GM21528 (cell line): Measurements from ENCODE around the gene TIGD7.
"Not testable (repeated sequence)": the region's sequence is repeated elsewhere in the genome, so short reads cannot be mapped to it uniquely, and the experiment has no call there.

Source experiments
- ATAC-seq: cut with Tn5 transposase; IDR thresholded peaks from one replicate; pipeline ENCODE4 v1.9.1; 2021; ENCODE audit warnings: mild to moderate bottlenecking, moderate library complexity; ENCODE audit not compliant: unreplicated experiment, low FRiP score

Gene TIGD7

DNA sequence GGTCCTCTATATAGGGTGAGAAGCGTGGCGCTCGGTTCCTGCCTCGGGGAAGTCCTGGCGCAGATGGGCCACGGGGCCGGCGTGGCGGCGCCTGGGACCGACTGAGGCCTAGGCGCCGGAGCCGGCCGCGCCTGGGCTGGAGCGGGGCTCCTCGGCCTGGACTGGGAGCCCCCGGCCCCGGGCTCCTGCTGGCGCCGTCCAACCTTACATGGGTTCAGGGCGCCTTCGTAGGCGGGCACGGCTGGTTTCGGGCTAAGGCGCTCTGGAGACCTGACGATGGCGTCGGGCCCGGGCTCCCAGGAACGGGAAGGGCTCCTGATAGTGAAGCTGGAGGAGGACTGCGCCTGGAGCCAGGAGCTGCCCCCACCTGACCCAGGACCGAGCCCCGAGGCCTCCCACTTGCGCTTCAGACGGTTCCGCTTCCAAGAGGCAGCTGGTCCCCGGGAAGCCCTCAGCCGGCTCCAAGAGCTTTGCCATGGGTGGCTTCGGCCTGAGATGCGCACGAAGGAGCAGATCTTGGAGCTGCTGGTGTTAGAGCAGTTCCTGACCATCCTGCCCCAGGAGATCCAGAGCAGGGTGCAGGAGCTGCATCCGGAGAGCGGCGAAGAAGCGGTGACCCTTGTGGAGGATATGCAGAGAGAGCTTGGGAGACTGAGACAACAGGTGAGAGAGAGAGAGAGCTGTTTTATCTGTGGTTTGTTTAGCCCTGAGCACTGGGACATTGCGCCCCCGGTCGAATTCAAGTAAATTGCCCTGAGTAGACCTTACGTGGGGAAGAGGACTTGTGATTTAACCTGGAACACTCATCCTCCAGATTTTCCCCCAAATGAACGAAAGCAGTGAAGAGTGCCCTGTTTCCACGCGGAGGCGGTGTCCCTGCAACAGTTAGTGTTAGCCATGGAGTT lies 21.4 kb downstream of the TIGD7 start:
- peak; percentile 2 for ATAC-seq

DNA sequence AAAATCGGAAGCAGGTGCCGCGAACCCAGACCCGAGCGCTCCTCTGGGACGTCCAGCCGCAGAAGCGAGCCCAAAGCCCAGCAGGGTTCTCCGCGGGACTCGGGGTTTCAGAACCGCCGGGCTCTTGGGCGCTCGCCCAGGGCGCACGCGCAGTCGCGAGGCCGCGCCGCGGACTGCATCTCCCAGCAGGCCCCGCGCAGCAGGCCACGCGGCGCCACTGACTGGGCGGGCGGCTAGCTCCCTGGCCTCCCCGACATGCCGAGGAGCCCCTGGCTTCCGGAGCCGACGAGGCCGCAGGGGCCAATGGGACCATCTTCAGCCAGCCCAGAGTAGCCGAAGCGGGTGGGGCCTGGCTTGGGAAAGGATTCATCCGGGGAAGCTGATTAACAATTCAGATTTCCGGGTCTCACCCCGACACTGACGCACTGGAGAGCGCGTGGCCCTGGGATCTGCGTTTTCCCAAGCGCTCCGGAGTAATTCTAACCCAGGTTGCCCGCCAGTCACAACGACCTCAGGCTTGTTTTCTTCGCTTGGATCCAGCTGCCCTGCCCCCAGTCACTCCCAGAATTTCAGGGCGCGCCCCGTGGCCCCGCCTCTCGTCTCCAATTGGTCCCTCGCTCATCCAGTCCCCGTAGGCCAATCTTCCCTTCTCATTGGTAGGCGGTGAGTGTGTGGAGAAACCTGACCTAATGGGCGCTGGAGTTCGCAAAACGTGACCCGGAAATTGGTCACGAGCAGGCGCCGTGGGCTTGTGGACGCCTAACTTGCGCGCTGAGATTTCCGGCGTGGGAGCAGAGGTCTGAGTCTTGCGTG lies 22.3 kb downstream of the TIGD7 start, which contains the start of gene ZNF263:
Gene ZNF263, plus strand, starts transcription at position 762 of the 813 bp plus-strand sequence. CDS start 328 bp downstream, outside the sequence.
- ATAC-seq = peak; percentile 81

DNA sequence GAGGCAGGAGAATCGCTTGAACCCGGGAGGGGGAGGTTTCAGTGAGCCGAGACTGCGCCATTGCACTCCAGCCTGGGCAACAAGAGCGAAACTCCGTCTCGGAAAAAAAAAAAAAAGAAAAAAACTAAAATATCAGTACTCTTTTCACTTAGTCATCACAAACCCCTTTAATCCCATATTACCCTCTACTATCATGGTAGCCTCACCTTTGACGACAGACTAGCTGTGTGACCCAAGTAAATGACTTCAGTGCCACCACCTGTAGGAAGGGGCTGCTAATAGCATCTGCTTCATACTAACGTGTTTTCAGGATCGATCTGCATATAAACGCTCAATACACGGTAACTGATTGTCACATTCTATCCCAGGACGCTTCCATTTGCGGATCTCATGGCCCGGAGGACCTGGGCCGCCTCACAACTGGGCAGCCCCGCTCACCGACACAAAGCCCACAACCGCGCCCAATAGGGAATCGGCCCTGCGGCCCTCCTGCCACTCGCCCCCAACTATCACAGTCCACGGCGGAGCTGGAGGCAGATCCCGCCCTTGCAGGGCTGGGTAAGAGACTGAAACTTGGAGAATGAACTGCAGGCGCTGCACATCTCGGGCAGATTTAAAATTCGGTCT lies 23.0 kb downstream of the TIGD7 start:
- ATAC-seq = peak; percentile 28

DNA sequence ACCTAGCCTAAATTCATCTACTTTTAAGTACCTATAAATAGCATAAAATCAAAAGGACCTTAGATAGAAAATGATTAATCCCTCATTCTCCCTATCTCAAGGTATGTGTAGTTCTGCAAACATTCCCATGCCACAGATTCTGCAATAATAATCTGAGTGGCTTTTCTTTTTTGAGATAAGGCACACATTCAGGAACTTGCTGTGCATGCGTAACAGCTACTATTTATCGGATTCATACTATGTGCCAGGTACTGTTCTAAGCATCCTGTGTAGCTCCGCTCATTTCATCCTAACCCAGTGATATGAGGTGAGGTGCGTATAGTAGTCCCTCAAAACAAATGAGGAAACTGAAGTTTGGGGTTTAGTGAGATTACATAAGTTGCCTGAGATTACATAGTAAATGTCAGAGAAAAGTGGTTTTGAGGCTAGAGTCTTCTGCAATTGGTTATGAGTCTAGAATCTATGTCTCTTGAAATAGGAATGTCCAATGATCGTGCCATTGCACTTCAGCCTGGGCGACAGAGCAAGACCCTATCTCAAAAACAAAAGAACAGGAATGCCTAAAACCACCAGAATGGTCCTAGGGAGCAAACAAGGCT lies 23.9 kb downstream of the TIGD7 start:
- ATAC-seq = no peak

DNA sequence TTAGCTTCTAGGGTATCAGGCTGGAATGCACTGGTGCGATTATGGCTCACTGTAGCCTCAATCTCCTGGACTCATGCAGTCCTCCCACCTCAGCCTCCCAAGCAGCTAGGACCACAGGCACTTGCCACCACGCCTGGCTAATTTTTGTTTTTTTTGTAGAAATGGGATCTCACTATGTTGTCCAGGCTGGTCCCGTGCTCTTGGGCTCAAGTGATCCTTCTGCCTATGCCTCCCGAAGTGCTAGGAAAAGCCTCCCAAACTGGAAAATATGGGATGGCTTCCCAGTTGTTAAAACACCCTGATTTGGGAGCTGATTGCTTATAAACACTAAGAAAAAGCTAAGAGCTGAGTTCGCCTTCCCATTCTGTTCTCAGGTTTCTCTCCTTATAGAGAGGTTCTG lies 28.6 kb downstream of the TIGD7 start:
- no peak for ATAC-seq

DNA sequence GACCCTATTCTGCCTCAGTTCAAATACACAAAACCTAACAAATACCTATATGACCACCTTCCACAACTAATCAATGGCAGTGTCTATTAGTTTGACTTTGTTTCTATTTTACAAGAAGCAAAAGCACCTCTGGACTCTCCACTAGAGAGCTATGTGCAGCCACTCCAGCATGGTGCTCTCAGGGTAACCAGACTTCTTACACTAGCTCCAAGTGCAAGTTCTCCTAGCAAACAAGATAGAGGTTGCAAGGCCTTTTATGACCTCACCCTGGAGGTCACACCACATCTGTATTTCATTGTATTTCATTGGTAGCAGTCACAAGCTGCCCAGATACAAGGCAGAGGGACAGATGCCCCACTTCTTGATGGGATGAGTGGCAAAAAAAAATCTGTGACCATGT lies 30.3 kb downstream of the TIGD7 start:
- ATAC-seq = no peak

DNA sequence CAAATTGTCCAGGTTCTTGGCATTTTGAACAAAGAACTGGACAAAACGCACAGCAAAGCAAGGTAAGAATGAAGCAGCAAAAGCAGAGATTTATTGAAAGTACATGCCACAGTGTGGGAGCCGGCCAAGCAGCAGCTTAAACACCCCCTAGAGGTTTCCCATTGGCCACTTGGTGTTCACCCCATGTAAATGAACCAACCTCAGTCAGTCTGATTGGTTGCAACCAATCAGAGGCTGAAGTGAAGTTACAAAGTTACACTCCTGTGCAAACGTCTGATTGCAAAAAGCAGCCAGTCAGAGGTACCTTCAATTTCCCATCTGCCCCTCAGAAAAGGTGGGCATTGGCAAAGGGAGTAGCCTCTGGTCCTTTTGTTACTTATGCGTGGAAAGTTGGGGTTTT lies 30.7 kb downstream of the TIGD7 start:
- no peak for ATAC-seq

DNA sequence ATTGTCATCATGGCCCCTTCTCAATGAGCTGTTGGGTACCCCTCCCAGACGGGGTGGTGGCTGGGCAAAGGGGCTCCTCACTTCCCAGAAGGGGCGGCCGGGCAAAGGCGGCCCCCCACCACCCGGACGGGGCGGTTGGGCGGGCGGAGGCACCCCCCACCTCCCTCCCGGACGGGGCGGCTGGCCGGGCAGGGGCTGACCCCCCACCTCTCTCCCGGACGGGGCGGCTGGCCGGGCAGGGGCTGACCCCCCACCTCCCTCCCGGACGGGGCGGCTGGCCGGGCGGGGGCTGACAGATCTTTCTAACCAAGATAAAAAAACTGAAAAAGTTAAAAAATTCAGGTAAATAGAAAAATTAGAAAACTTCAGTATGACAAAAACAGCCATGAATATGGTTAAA lies 33.9 kb downstream of the TIGD7 start:
- ATAC-seq = not testable (repeated sequence)

DNA sequence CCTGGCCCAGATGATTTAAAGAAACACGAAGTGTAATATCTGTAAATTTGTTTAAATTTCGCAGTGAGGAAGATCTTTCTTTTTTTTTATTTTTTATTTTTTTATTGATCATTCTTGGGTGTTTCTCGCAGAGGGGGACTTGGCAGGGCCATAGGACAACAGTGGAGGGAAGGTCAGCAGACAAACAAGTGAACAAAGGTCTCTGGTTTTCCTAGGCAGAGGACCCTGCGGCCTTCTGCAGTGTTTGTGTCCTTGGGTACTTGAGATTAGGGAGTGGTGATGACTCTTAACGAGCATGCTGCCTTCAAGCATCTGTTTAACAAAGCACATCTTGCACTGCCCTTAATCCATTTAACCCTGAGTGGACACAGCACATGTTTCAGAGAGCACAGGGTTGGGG lies 34.5 kb downstream of the TIGD7 start:
- not testable (repeated sequence) for ATAC-seq

DNA sequence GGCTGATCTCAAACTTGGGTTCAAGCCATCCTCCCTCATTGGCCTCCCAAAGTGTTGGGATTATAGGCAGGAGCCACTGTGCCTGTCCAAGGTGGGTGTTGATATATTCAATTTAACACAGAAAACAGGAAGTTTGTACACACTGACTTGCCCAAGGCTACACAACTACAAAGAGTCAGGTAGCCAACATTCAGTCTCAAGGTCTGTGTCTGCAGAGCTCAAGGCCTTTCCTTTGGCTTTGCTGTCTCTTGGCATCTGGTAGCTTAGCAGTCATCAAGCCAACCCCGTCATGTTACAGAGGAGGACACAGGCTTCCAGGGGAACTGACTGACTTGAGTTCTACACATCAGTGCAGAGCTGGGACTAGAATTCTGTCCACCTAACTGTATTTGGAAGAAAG lies 36.9 kb downstream of the TIGD7 start:
- ATAC-seq = no peak

DNA sequence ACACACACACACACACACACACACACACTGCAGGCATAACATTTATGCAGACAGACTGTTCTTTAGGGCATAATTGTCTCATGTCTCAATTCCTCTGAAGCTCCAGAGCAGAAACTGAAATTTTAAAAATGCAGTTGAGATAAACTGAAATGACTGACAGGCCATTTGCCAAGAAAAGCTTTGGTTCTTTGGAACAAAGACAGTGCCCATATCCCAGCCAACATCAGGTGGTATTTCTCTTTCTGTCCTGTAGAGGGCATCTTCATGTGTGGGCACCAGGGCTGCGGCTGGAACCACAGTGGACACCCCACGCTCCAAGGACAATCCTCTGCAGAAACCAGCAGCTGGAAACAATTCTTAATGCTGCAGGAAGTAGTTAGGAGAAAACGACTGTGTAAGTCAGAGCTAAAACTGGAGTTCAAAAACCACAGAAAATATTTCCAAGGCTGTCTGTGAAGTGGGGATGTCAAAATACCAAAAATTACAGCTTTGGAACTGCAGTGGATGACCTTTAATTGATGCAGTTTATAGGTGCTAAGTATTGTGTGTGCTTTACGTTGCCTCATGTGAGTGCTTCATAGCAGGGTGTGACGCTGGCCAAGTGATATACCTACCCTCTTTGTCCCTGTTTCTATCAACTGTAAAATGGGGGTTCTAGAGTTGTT lies 38.2 kb downstream of the TIGD7 start:
- ATAC-seq = no peak

DNA sequence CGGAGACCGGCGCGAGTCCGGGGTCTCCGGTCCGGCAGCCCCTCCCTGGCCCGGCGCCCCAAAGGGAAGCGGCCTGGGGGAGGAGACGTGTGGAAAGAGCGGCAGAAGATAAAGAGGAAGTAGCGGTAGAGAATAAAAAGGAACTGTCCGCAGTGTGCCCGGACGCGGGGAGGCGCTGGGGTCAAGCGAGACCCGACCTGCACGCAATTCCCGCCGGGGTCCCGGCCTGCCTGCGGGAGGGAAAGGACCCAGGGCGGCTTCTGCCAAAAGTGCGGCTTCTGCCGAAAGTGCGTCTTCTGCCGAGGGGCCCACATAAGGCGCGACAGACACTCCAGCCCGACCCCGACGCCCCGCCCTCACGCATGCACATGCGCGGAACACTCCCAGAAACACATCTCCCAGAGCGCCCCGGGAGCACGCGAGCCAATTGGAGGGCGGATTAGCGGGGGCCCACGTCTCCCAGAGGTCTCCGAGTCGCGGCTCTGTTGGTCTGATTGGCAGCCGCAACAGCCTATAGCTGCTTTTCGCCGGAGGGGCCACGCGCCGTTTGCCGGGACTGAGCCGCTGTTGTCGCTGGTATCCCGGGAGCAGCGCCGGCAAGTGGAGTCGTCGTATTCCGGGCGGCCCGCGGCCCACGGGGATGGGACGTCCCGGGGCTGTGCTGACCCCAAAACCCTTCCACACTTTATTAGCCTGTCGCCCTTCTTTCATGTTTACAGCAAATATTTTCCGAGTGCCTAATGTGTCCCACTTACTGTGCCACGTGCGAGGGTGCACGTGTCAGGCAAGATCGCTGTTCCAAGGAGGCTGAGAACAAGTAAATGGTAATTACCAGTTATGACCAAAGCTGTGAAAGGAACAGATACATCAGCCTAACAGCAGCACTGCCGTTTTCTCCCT lies 40.8 kb downstream of the TIGD7 start:
- peak; percentile 83 for ATAC-seq

DNA sequence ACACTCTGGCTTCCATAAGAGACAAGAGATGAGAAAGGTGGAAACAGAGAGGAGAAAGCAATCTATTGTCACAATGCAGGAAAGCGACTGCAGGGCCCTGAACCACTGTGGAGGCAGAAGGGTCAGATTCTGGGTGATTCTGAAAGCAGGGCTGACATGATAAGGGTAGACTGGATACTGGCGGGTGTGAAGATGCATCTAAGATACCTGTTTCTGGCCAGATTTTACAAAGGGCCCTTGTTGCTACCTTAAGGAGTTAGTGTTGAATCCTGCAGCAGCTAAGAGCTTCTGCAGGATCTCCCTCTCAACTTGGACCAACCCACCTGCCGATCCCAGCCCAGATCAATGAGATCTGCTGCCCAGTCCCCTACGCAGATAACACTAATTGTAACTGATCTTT lies 42.7 kb downstream of the TIGD7 start:
- ATAC-seq = no peak

DNA sequence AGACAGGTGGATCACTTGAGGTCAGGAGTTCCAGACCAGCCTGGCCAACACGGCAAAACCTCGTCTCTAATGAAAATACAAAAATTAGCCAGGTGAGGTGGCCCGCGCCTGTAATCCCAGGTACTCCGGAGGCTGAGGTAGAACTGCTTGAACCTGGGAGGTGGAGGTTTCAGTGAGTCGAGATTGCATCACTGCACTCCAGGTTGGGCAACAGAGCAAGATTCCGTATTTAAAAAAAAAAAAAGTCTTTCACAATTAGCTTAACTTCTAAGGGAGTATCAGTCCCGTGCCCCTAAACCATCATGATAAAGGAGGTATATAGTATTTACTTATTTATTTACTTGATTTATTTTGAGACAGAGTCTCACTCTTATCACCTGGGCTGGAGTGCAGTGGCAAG lies 45.4 kb downstream of the TIGD7 start:
- no peak for ATAC-seq

DNA sequence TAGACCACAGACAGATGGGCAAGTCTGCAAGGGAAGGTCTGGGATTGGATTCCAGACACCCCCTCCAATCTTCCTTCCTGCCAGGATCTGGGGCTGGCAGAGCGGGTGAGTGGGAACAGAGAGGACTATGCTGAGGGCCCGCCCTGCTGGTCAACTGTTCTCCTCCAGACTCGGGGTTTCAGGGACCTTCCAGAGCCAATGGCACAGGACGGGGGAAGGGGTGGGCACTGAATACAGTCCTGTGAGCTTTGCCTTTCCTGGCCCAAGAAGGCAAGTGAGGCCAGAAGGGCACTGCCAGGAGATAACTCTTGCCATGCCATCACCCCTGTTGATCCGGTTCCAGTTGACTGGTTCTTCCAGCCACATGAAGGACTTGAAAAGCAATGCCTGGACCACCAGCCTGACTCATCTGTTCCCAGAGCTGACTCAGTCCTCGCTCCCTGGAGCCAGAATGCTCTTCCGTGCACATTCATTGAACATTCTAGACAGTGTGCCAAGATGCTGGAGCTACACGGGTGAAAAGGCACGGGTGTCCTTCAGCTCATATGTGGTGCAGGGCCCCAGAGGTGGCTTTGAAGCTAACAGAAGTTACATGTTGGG lies 48.3 kb downstream of the TIGD7 start:
- ATAC-seq = no peak

DNA sequence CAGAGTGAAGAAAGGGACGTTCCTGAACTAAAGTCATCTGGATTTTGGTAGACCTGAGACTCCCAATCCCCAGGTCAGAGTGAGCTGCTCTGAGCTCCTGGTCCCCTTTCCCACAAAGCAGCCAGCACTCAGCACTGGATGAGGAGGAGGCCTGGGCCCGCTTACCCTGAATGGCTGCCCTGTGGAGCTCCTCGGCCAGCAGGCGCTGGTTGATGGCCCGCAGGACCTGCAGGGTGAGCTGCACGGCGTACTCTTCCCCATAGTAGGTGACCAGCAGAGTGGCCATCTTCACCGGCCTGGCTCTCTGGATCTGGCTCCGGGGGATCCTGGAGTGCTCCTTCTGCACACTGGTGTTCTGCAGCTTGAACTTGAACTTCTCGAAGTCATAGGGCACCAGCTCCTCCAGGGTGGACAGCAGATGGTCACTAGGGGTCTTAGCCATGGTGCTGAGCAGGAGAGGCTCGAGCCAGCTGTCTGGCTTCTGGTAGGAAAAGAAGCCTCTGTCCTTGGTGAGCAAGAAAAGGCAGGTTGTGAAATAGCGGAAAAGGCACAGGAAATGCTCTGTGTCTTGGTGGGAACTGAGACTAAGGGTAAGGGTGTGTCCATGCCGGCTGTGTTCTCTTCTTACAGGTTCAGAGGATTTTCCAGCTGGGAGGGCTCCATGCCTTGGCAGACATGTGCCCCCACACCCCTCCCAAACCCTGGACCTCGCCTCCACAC lies 48.9 kb downstream of the TIGD7 start, which contains the start of gene MEFV:
Gene MEFV, minus strand, starts transcription at position 488 of the 720 bp plus-strand sequence. Its CDS starts 46 bp downstream, at position 442.
- no peak for ATAC-seq

DNA sequence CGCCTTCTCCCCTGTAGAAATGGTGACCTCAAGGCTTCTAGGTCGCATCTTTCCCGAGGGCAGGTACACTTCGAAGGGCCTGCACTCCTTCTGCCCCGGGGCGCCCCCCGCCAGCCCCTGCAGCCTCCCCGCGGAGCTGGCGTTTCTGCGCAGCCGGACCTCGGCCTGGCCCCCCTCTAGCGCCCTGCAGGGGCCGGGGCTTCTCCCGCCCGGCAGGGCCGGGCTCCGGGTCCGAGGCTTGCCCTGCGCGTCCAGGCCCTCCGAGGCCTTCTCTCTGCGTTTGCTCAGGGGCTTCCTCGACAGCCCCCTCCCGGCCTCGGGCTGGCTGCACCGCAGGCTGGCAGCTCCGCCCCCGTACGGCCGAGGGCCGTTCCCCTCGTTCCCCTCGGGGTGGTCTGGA lies 50.9 kb downstream of the TIGD7 start:
- ATAC-seq = no peak

DNA sequence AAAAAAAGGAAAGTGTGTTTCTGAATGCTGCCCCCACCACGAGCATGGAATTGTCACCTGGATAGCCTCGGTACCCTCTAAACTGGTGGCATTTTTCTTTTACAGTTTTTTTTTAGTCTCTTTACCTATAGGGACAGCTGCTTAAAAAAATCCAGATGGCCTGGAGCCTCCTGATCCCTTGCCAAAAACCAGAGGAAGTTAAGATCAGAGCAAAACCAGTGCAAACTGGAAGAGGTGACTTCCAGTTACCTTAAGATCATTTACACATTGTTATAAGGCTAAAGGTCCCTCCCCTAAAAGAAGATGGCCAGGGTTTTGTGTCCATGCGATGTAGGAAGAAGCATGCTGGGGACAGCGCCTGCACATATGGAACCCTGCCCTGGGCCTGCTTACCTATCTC lies 52.3 kb downstream of the TIGD7 start:
- no peak for ATAC-seq
